ENCODE results near the gene MKI67. TPM values are rescaled to one million over a fixed set of nuclear protein-coding genes. Genes with fewer than 3 reads are reported as not detected.

Gene MKI67
- total and polyA plus RNA-seq, 2 donors (not counting 3 experiments of a cell fraction or from before 2014, with no cell fraction given): 16.2 to 125 TPM

- DNase-seq (ENCODE audit: low read depth, low spot score): no peak
- no peaks in the 10 kb centered on the region for H4K20me1 ChIP-seq (replicated peaks; ENCODE audit: control insufficient read depth, extremely low read depth, insufficient read depth, low read length)
- BruUV-seq (replicated peaks): no TSS peak
- H3K27ac ChIP-seq (ENCODE audit: insufficient read depth, low read depth, low read length): no peak overlapping the region
- no peak for TF ChIP-seq CTCF (IDR thresholded peaks at IDR 0.05; ENCODE audit: extremely low read depth in 1 of 2, insufficient read depth in 1 of 2, low read depth in 1 of 2, low read length in 2 of 2)
- TF ChIP-seq POLR2A (IDR thresholded peaks at IDR 0.05; ENCODE audit: low read depth, low read length): no peak
- TF ChIP-seq EZH2 (IDR thresholded peaks at IDR 0.05; ENCODE audit: borderline replicate concordance, low read depth, low read length, severe bottlenecking): no peak
- no peak for TF ChIP-seq MYC (IDR thresholded peaks at IDR 0.05; ENCODE audit: low read depth, low read length)
- TF ChIP-seq JUN (IDR thresholded peaks at IDR 0.05; ENCODE audit: borderline replicate concordance, insufficient read depth, insufficient read length, low read depth): no peak
- no peak for TF ChIP-seq FOS (IDR thresholded peaks at IDR 0.05; ENCODE audit: borderline replicate concordance, insufficient read depth, low read length)
- TF ChIP-seq GATA2 (IDR thresholded peaks at IDR 0.05; ENCODE audit: insufficient read depth, insufficient read length, low read depth, low read length): no peak
- no peak for TF ChIP-seq POLR2AphosphoS5 (IDR thresholded peaks at IDR 0.05; ENCODE audit: insufficient read depth, low read depth, low read length)
- no peaks in the 10 kb centered on the region for H3K9me1 ChIP-seq (replicated peaks; ENCODE audit: control insufficient read depth, extremely low read depth, insufficient read depth, low read length)
- no peak overlapping the region for H3K9ac ChIP-seq (replicated peaks; ENCODE audit: extremely low read depth, insufficient read depth, low read length)
- no peaks in the 10 kb centered on the region for H3K4me1 ChIP-seq (ENCODE audit: control insufficient read depth, extremely low read depth, insufficient read depth, low read length)
- H3K27me3 ChIP-seq (ENCODE audit: control insufficient read depth in 2 of 2, insufficient read depth in 2 of 2, low read length in 2 of 2): peaks cover 10 to 12% of the 10 kb centered on the region in 2 experiments
- H3K4me3 ChIP-seq (replicated peaks in 1 of 3; ENCODE audit: insufficient read depth in 1 of 3, low read depth in 1 of 3, low read length in 3 of 3): no peak overlapping the region
- H3K9me3 ChIP-seq (replicated peaks; ENCODE audit: control insufficient read depth, insufficient read depth, low read length): no peaks in the 10 kb centered on the region
- FAIRE-seq: no peak
- POLR2A ChIA-PET: no interaction called here
- H3K4me2 ChIP-seq (ENCODE audit: insufficient read depth, low read length): no peak overlapping the region
- no peak overlapping the region for H2AFZ ChIP-seq (ENCODE audit: low read depth, low read length)
- intact Hi-C loops (cut with micrococcal nuclease) (no loop called here), dilution Hi-C loops (cut with MboI; ENCODE audit: extremely low pct_ligation_motif_present, low sequenced_read_pairs) (no loop called here)
- H3K79me2 ChIP-seq (ENCODE audit: control insufficient read depth, insufficient read depth, low read length): no peaks in the 10 kb centered on the region
- CTCF ChIA-PET: interaction anchor here (1.5 kb wide), 1 partner anchor 80 kb away, joined by 3 read pairs; no protein-coding TSS in a partner anchor
- no peaks in the 10 kb centered on the region for H3K36me3 ChIP-seq (ENCODE audit: control insufficient read depth in 2 of 2, extremely low read depth in 1 of 2, insufficient read depth in 2 of 2, low read length in 2 of 2)
Observed at GRCh38 chr10:128158021-128158795, 32.0 kb upstream of the MKI67 start.
